Measurements from ENCODE around the gene SLC40A1. TPM values are rescaled to one million over a fixed set of nuclear protein-coding genes. Genes with fewer than 3 reads are reported as not detected.

Gene SLC40A1
- total RNA-seq, 2 donors from 2014 or later: 76.5 to 118 TPM

DNA sequence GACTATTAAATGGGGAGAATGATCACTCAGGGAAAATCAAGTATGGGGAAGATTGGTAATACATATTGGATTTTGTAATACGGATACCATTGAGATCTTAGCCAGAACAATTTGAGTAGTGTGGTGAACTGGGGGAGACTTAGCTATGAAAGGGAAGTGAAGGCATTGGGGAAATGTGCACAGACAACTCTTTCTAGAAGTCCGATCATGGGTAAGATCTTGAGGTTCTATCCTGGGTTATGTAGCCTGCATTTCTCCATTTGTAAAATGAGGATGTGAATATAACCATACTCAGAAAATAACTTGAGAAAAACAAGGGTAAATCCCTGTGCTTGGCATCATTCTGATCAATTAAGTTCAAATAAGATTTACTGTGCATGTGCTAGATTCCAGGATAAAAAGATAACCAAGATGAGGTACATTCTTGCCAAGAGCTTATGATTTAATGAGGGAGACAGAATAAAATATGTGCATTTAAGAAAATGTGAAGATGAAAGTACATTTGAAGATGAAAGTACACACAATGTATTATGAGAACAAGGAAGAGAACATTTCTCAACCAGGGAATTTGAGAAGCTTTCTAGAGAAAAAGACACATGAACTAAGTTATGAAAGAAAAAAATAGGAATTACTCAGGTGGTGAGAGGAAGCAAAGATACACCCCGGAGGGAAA, 49.5 kb downstream of the SLC40A1 start:
- no peak for TF ChIP-seq CTCF (IDR thresholded peaks at IDR 0.05)
- H3K4me3 ChIP-seq: no peak overlapping the region
- no peaks in the 10 kb centered on the region for H3K36me3 ChIP-seq
- H3K4me1 ChIP-seq (ENCODE audit: control insufficient read depth in 1 of 2, low read depth in 2 of 2): peaks cover 20 to 66% of the 10 kb centered on the region in 2 donors
- no peaks in the 10 kb centered on the region for H3K27me3 ChIP-seq (replicated peaks; ENCODE audit: insufficient read depth)
- ATAC-seq (ENCODE audit: insufficient number of reproducible peaks, low FRiP score, low read depth): no peak
- no peak for DNase-seq (ENCODE audit: low spot score)
- H3K27ac ChIP-seq: no peak overlapping the region
- H3K9me3 ChIP-seq: no peaks in the 10 kb centered on the region

DNA sequence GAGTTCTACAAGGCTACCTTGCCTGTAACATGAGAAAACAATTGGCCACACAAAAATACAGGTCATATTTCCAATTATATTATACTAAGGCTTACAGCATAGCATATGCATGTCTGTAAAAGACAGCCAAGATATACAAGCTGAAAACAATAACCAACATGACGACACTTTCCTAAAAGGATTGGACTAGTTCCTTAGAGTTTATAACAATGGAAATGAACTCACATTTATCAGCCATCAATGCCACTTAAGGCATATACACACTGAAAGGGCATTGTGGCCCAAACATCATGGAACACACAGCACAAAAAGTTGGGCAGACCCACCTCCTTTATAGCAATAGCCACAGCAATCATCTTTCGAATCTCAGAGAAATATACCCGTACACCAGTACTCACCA, 52.0 kb downstream of the SLC40A1 start:
- no peak for TF ChIP-seq CTCF (IDR thresholded peaks at IDR 0.05)
- ATAC-seq (ENCODE audit: insufficient number of reproducible peaks, low FRiP score, low read depth) (no peak), DNase-seq (ENCODE audit: low spot score) (no peak)
- no peaks in the 10 kb centered on the region for H3K36me3 ChIP-seq
- no peak overlapping the region for H3K27ac ChIP-seq
- H3K27me3 ChIP-seq (replicated peaks; ENCODE audit: insufficient read depth): no peaks in the 10 kb centered on the region
- H3K4me1 ChIP-seq (ENCODE audit: control insufficient read depth in 1 of 2, low read depth in 2 of 2): peaks cover 6 to 42% of the 10 kb centered on the region in 2 donors
- no peaks in the 10 kb centered on the region for H3K9me3 ChIP-seq
- H3K4me3 ChIP-seq: no peak overlapping the region

DNA sequence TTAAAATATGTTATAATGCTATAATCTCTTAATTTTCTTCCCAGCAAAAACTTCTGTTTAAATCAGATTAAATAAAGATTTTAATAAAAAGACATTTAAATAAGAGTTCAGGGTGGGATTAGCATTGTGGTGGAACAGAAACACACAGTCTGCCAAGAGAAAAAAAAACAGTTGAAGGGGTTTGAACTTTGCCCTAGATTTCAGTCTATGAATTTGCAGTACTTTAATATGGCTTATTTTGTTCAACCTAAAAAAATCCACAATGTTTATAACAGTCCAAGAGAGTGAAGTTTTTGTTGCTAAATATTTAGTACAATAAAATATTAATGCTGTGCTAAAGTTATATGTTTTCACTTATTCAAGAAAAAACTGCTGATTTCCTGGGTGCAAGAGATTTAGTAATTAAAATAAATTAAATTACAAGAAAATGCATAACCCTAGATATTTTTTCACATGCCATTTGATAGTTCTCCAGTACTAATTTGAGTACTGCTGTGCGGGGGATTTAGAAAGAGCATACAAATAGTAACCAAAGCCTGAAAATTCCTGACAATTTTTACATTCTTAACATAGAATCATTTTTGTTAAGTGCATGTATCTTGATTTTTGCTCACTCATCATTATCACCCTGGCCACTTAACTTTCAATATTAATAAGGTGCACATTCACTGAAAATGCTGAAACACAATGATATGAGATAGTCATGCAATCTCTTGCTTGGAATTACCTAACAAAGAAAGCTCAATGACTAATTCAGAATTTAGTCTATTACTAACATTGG, 52.6 kb downstream of the SLC40A1 start:
- no peaks in the 10 kb centered on the region for H3K27me3 ChIP-seq (replicated peaks; ENCODE audit: insufficient read depth)
- H3K4me3 ChIP-seq: no peak overlapping the region
- H3K36me3 ChIP-seq: no peaks in the 10 kb centered on the region
- peaks cover 9 to 40% of the 10 kb centered on the region in 2 donors for H3K4me1 ChIP-seq (ENCODE audit: control insufficient read depth in 1 of 2, low read depth in 2 of 2)
- no peak for DNase-seq (ENCODE audit: low spot score)
- TF ChIP-seq CTCF (IDR thresholded peaks at IDR 0.05): no peak
- no peaks in the 10 kb centered on the region for H3K9me3 ChIP-seq
- no peak for ATAC-seq (ENCODE audit: insufficient number of reproducible peaks, low FRiP score, low read depth)
- H3K27ac ChIP-seq: no peak overlapping the region

GRCh38 chr2:189527041-189527750, 53.4 kb downstream of the SLC40A1 start:
- Histone ChIP-seq H3K27ac (peak overlapping the region in 1 of 2 donors; percentile 0), H3K4me1 (ENCODE audit: control insufficient read depth in 1 of 2, low read depth in 2 of 2) (peaks cover 14 to 46% of the 10 kb centered on the region in 2 donors), H3K36me3 (no peaks in the 10 kb centered on the region), H3K4me3 (peak overlapping the region; percentile 34), H3K27me3 (replicated peaks; ENCODE audit: insufficient read depth) (no peaks in the 10 kb centered on the region), H3K9me3 (no peaks in the 10 kb centered on the region)
- no peak for ATAC-seq (ENCODE audit: insufficient number of reproducible peaks, low FRiP score, low read depth)
- DNase-seq (ENCODE audit: low spot score): no peak
- TF ChIP-seq CTCF (IDR thresholded peaks at IDR 0.05): no peak

GRCh38 chr2:189526241-189526640, 54.3 kb downstream of the SLC40A1 start:
- no peak for TF ChIP-seq CTCF (IDR thresholded peaks at IDR 0.05)
- DNase-seq (ENCODE audit: low spot score): no peak
- no peak overlapping the region for H3K4me3 ChIP-seq
- peaks cover 14 to 49% of the 10 kb centered on the region in 2 donors for H3K4me1 ChIP-seq (ENCODE audit: control insufficient read depth in 1 of 2, low read depth in 2 of 2)
- no peak overlapping the region for H3K27ac ChIP-seq
- no peaks in the 10 kb centered on the region for H3K36me3 ChIP-seq
- H3K27me3 ChIP-seq (replicated peaks; ENCODE audit: insufficient read depth): no peaks in the 10 kb centered on the region
- ATAC-seq (ENCODE audit: insufficient number of reproducible peaks, low FRiP score, low read depth): no peak
- no peaks in the 10 kb centered on the region for H3K9me3 ChIP-seq
